H1 (cell line): Measurements from ENCODE around the gene COL28A1. TPM values are rescaled to one million over a fixed set of nuclear protein-coding genes. Genes with fewer than 3 reads are reported as not detected.

Experiments
- CTCF ChIA-PET: fragments of 300-600 bp; sonication (Branson Sonifier 250); formaldehyde crosslinking; loops from one replicate; lab custom pipeline; 2021; ENCODE audit not compliant: partially characterized antibody; lab: Charles Lee
- POLR2A ChIA-PET: fragments of 300-600 bp; sonication (Branson Sonifier 250); formaldehyde crosslinking; loops from one replicate; lab custom pipeline; 2021; ENCODE audit warnings: inconsistent platforms; ENCODE audit not compliant: partially characterized antibody; lab: Charles Lee
- DNase-seq, 2 experiments: peaks; one replicate each; pipeline versions ENCODE4 v3.0.0 to v3.0.0-alpha.2; 2010 to 2022; ENCODE audit warnings: low spot score in 2 of 2, low read depth in 1 of 2, mixed read lengths in 1 of 2
- FAIRE-seq: peaks from 2 replicates; lab custom pipeline; 2011; peaks lifted over from hg19 to GRCh38; lab: Jason Lieb, UNC
- H2AFZ ChIP-seq: 2 replicates; pipeline ENCODE4 v1.8.1; 2012; ENCODE audit warnings: low read length, inconsistent platforms
- H2AK5ac ChIP-seq: 2 replicates; pipeline ENCODE4 v1.6.1; 2013; ENCODE audit warnings: low read depth, low read length
- H2BK120ac ChIP-seq: replicated peaks from 2 replicates; pipeline ENCODE3; 2013; ENCODE audit warnings: low read depth, low read length, inconsistent platforms
- H2BK12ac ChIP-seq: 2 replicates; pipeline ENCODE4 v1.6.1; 2013; ENCODE audit warnings: low read depth, low read length
- H2BK15ac ChIP-seq: 2 replicates; pipeline ENCODE4 v1.6.1; 2013; ENCODE audit warnings: low read length
- H2BK20ac ChIP-seq: 2 replicates; pipeline ENCODE4 v1.6.1; 2013; ENCODE audit warnings: low read length
- H2BK5ac ChIP-seq: 2 replicates; pipeline ENCODE4 v1.6.1; 2013; ENCODE audit warnings: low read depth, low read length
- H3K14ac ChIP-seq: 2 replicates; pipeline ENCODE4 v1.6.1; 2013; ENCODE audit warnings: inconsistent platforms; ENCODE audit not compliant: insufficient read length
- H3K18ac ChIP-seq: 2 replicates; pipeline ENCODE4 v1.6.1; 2013; ENCODE audit warnings: low read length; ENCODE audit errors: extremely low read depth
- H3K23ac ChIP-seq: 2 replicates; pipeline ENCODE4 v1.6.1; 2013; ENCODE audit warnings: inconsistent platforms; ENCODE audit not compliant: insufficient read length
- H3K23me2 ChIP-seq: 2 replicates; pipeline ENCODE4 v1.6.1; 2013; ENCODE audit warnings: low read depth, low read length
- H3K27ac ChIP-seq: 2 replicates; pipeline ENCODE4 v1.6.1; 2011; ENCODE audit warnings: low read depth, low read length, inconsistent platforms
- H3K27me3 ChIP-seq, 4 experiments: replicated peaks in 1 of 4; 1 replicate in 1 of 4; 2 replicates in 3 of 4; pipeline versions ENCODE4 v1.6.1 to v1.8.1; 2011 to 2013; ENCODE audit warnings: low read length in 3 of 4, mild to moderate bottlenecking in 3 of 4, inconsistent platforms in 2 of 4, mixed read lengths in 2 of 4, moderate library complexity in 1 of 4; ENCODE audit not compliant: control insufficient read depth in 3 of 4, insufficient read depth in 3 of 4; ENCODE audit errors: extremely low read depth in 1 of 4
- H3K36me3 ChIP-seq, 4 experiments: 2 replicates each; pipeline versions ENCODE4 v1.6.1 to v1.8.1; 2011 to 2013; ENCODE audit warnings: mild to moderate bottlenecking in 4 of 4, low read length in 3 of 4, moderate library complexity in 2 of 4, control low read depth in 1 of 4, inconsistent platforms in 1 of 4; ENCODE audit not compliant: insufficient read depth in 4 of 4, control insufficient read depth in 2 of 4
- H3K4ac ChIP-seq: replicated peaks from 2 replicates; pipeline ENCODE3; 2013; ENCODE audit warnings: low read length, low read depth, mixed read lengths, inconsistent platforms; ENCODE audit not compliant: insufficient read length
- H3K4me1 ChIP-seq, 4 experiments: replicated peaks in 1 of 4; 1 replicate in 1 of 4; 2 replicates in 3 of 4; pipeline versions ENCODE4 v1.6.1 to v1.8.1; 2011 to 2013; ENCODE audit warnings: low read length in 3 of 4, inconsistent platforms in 2 of 4, mixed read lengths in 1 of 4; ENCODE audit not compliant: insufficient read depth in 4 of 4, control insufficient read depth in 3 of 4
- H3K4me2 ChIP-seq, 2 experiments: 2 replicates each; pipeline versions ENCODE4 v1.6.1 to v1.8.1; 2011 to 2013; ENCODE audit warnings: low read depth in 2 of 2, low read length in 2 of 2, control low read depth in 1 of 2, inconsistent platforms in 1 of 2, mild to moderate bottlenecking in 1 of 2; ENCODE audit not compliant: insufficient read depth in 1 of 2
- H3K4me3 ChIP-seq, 4 experiments: fragments of 200-600, 300-600 bp in 1 of 4; sonication (generic), shearing (Covaris generic), sonication (Bioruptor Twin) in 1 of 4; 2 replicates each; pipeline versions ENCODE4 v1.5.1 to v1.8.1; 2011 to 2016; ENCODE audit warnings: low read length in 4 of 4, low read depth in 3 of 4, control low read depth in 2 of 4, inconsistent platforms in 2 of 4, mild to moderate bottlenecking in 2 of 4, mixed read lengths in 1 of 4, moderate library complexity in 1 of 4; ENCODE audit not compliant: insufficient read depth in 2 of 4; ENCODE audit errors: extremely low read depth in 1 of 4
- H3K56ac ChIP-seq: replicated peaks from 2 replicates; pipeline ENCODE3; 2013; ENCODE audit warnings: low read depth, mild to moderate bottlenecking, mixed read lengths, low read length, inconsistent platforms; ENCODE audit not compliant: insufficient read length
- H3K79me1 ChIP-seq: 2 replicates; pipeline ENCODE4 v1.6.1; 2013; ENCODE audit warnings: low read depth, low read length, control low read depth
- H3K79me2 ChIP-seq, 2 experiments: 2 replicates each; pipeline versions ENCODE4 v1.6.1 to v1.8.1; 2012 to 2013; ENCODE audit warnings: low read length in 2 of 2, mild to moderate bottlenecking in 2 of 2, inconsistent platforms in 1 of 2; ENCODE audit not compliant: insufficient read depth in 2 of 2, control insufficient read depth in 1 of 2
- H3K9ac ChIP-seq, 4 experiments: replicated peaks in 1 of 4; 1 replicate in 1 of 4; 2 replicates in 3 of 4; pipeline versions ENCODE4 v1.6.1 to v1.8.1; 2011 to 2013; ENCODE audit warnings: low read depth in 3 of 4, low read length in 3 of 4, control low read depth in 2 of 4, mild to moderate bottlenecking in 2 of 4, moderate library complexity in 2 of 4, inconsistent platforms in 1 of 4; ENCODE audit errors: extremely low read depth in 1 of 4
- H3K9me3 ChIP-seq, 2 experiments: 2 replicates each; pipeline versions ENCODE4 v1.6.1 to v1.8.1; 2012 to 2013; ENCODE audit warnings: mild to moderate bottlenecking in 2 of 2, moderate library complexity in 2 of 2, control low read depth in 1 of 2, inconsistent platforms in 1 of 2, low read depth in 1 of 2, low read length in 1 of 2, mixed read lengths in 1 of 2; ENCODE audit not compliant: insufficient read depth in 2 of 2
- H4K20me1 ChIP-seq, 2 experiments: replicated peaks in 1 of 2; 2 replicates each; pipeline versions ENCODE3 to v1.8.1; 2011 to 2013; ENCODE audit warnings: inconsistent platforms in 2 of 2, low read length in 2 of 2, mild to moderate bottlenecking in 1 of 2; ENCODE audit not compliant: insufficient read depth in 2 of 2, control insufficient read depth in 1 of 2
- H4K5ac ChIP-seq: 2 replicates; pipeline ENCODE4 v1.6.1; 2013; ENCODE audit warnings: low read length, low read depth, mixed read lengths, inconsistent platforms; ENCODE audit not compliant: insufficient read length
- H4K8ac ChIP-seq: 2 replicates; pipeline ENCODE4 v1.8.0; 2013; ENCODE audit warnings: mild to moderate bottlenecking, moderate library complexity, low read length, inconsistent platforms; ENCODE audit not compliant: insufficient read depth; ENCODE audit errors: extremely low read depth
- H4K91ac ChIP-seq: replicated peaks from 2 replicates; pipeline ENCODE3; 2013; ENCODE audit warnings: low read length, mixed read lengths, inconsistent platforms; ENCODE audit not compliant: insufficient read length
- ASH2L ChIP-seq: fragments of 200-600, 300-600 bp; sonication (generic); IDR thresholded peaks from one replicate; pipeline ENCODE4 v1.7.1; 2017; ENCODE audit warnings: low read length
- CBX8 ChIP-seq: fragments of 300-800, 300-1000 bp; sonication (generic); IDR thresholded peaks from 2 replicates; pipeline ENCODE4 v1.7.1; 2016; ENCODE audit warnings: low read depth, low read length, borderline replicate concordance
- CEBPB ChIP-seq: IDR thresholded peaks from 2 replicates; pipeline ENCODE4 v1.6.1; 2012; ENCODE audit warnings: low read depth, low read length
- EP300 ChIP-seq, 2 experiments: IDR thresholded peaks; 1 replicate in 1 of 2; 2 replicates in 1 of 2; pipeline ENCODE4 v1.6.1; 2011 to 2012; ENCODE audit warnings: low read depth in 2 of 2, low read length in 2 of 2, mild to moderate bottlenecking in 2 of 2, borderline replicate concordance in 1 of 2, inconsistent platforms in 1 of 2, moderate library complexity in 1 of 2
- FOSL1 ChIP-seq: IDR thresholded peaks from 2 replicates; pipeline ENCODE4 v1.6.1; 2011; ENCODE audit warnings: mild to moderate bottlenecking, low read depth, low read length, moderate library complexity; ENCODE audit not compliant: insufficient read depth
- PHF8 ChIP-seq: fragments of 200-600 bp; sonication (generic); conservative IDR thresholded peaks from 2 replicates; pipeline ENCODE4 v1.7.1; 2012; ENCODE audit warnings: low read depth, mild to moderate bottlenecking, inconsistent platforms, low read length, moderate library complexity
- RAD21 ChIP-seq, 2 experiments: IDR thresholded peaks in 1 of 2; conservative IDR thresholded peaks in 1 of 2; 2 replicates each; pipeline ENCODE4 v1.6.1; 2011; ENCODE audit warnings: low read depth in 2 of 2, low read length in 2 of 2, improper control_type of control experiment in 1 of 2, inconsistent platforms in 1 of 2, mild to moderate bottlenecking in 1 of 2, moderate library complexity in 1 of 2
- RBBP5 ChIP-seq: IDR thresholded peaks from 2 replicates; pipeline ENCODE4 v1.7.1; 2012; ENCODE audit warnings: low read depth, mild to moderate bottlenecking, inconsistent platforms, low read length, moderate library complexity, borderline replicate concordance
- SAP30 ChIP-seq: fragments of 300-600 bp; sonication (generic); IDR thresholded peaks from 2 replicates; pipeline ENCODE4 v1.7.1; 2012; ENCODE audit warnings: low read length, moderate library complexity, mild to moderate bottlenecking, inconsistent platforms; ENCODE audit not compliant: insufficient read depth, insufficient replicate concordance
- SIRT6 ChIP-seq: IDR thresholded peaks from one replicate; pipeline ENCODE4 v1.7.1; 2012; ENCODE audit warnings: low read length, inconsistent platforms
- TAF1 ChIP-seq: IDR thresholded peaks from 2 replicates; pipeline ENCODE4 v1.6.1; 2011; ENCODE audit warnings: mild to moderate bottlenecking, low read depth, low read length
- TEAD4 ChIP-seq: IDR thresholded peaks from 2 replicates; pipeline ENCODE4 v1.6.1; 2012; ENCODE audit warnings: low read depth, low read length, inconsistent platforms, mixed read lengths
- WGBS, 2 experiments: shearing (Covaris generic) in 1 of 2; methylation state at CpG; one replicate each; pipeline versions ENCODE4 v1.1.6 to v1.1.7; 2013 to 2015; ENCODE audit warnings: low lambda C conversion rate in 2 of 2, mixed read lengths in 2 of 2, inconsistent platforms in 1 of 2, low coverage in 1 of 2, missing lambda C conversion rate in 1 of 2; ENCODE audit not compliant: insufficient replicate concordance in 2 of 2, insufficient coverage in 1 of 2, insufficient read length in 1 of 2; ENCODE audit errors: extremely low coverage in 1 of 2, missing lambda C conversion rate in 1 of 2; 5-methylcytosine and 5-hydroxymethylcytosine counted together
- polyA plus RNA-seq, 7 experiments: library from polyadenylated mRNA; depleted of rRNA in 3 of 7; stranded (reverse) in 5 of 7; unstranded in 2 of 7; fragments of >200 nt in 5 of 7; fragments of 200-250 nt in 2 of 7; gene quantifications; 1 replicate in 5 of 7; 2 replicates in 1 of 7; 4 replicates in 1 of 7; pipeline versions ENCODE4 v1.2.1 to v1.2.3, GENCODE V29; 2011 to 2013; ENCODE audit warnings: missing spikeins in 2 of 7, mixed read lengths in 2 of 7
- total RNA-seq: library from RNA; stranded (reverse); fragmentation: NEBNext Ultra II Directional; extraction: Animal tissue kit (Norgen Biotek cat#: 25700); gene quantifications from 2 replicates; pipeline ENCODE4 v1.2.1, GENCODE V29; 2021

COL28A1 gene
- total and polyA plus RNA-seq, 2 of the 8 experiments (the other 6 are each of a cell fraction or from before 2014, with no cell fraction given), result 0.22 to 0.38 TPM

GRCh38 chr7:7417851-7418250 lies 117.8 kb downstream of the COL28A1 start:
- Histone ChIP-seq H3K4ac (no peak overlapping the region), H2AK5ac (no peak overlapping the region), H3K9me3 (no peaks in the 10 kb centered on the region), H3K36me3 (no peaks in the 10 kb centered on the region), H2AFZ (no peak overlapping the region), H3K9ac (no peak overlapping the region), H3K4me1 (no peaks in the 10 kb centered on the region), H2BK20ac (no peak overlapping the region), H3K23ac (no peak overlapping the region), H2BK15ac (no peak overlapping the region), H3K18ac (no peak overlapping the region), H3K14ac (no peak overlapping the region), H4K8ac (no peak overlapping the region), H3K27me3 (no peaks in the 10 kb centered on the region), H3K4me3 (no peak overlapping the region), H4K5ac (no peak overlapping the region), H4K20me1 (no peaks in the 10 kb centered on the region), H4K91ac (no peak overlapping the region), H3K4me2 (no peak overlapping the region), H3K23me2 (no peaks in the 10 kb centered on the region), H2BK12ac (no peak overlapping the region), H3K79me2 (no peaks in the 10 kb centered on the region), H2BK5ac (no peak overlapping the region), H3K27ac (no peak overlapping the region), H3K56ac (no peak overlapping the region), H3K79me1 (no peaks in the 10 kb centered on the region), H2BK120ac (no peak overlapping the region)
- DNase-seq (no peak), FAIRE-seq (no peak)
- 91% methylated on average over 3 of the region's 3 CpGs; no CpG with 5 or more reads in 1 of the 2 experiments for WGBS, 2 experiments
- TF ChIP-seq EP300 (IDR thresholded peaks at IDR 0.05; ENCODE audit: borderline replicate concordance in 1 of 2, low read depth in 2 of 2, low read length in 2 of 2) (no peak), FOSL1 (no peak), PHF8 (no peak), TEAD4 (no peak), SIRT6 (no peak), CEBPB (no peak), CBX8 (no peak), RAD21 (IDR thresholded peaks at IDR 0.05 in 1 of 2, conservative IDR thresholded peaks at IDR 0.05 in 1 of 2; ENCODE audit: low read depth in 2 of 2, low read length in 2 of 2) (no peak), SAP30 (no peak), TAF1 (no peak), RBBP5 (no peak), ASH2L (no peak)
- POLR2A ChIA-PET, result no interaction called here
- CTCF ChIA-PET, result no interaction called here
